ENCODE data around the gene SLC10A1. TPM values are rescaled to one million over a fixed set of nuclear protein-coding genes. Genes with fewer than 3 reads are reported as not detected.
A peak's percentile ranks its signal among the peaks of the same experiment; 100 is the strongest.

SLC10A1 gene
- total RNA-seq, 1 donor from 2014 or later, result 0.86 TPM

- peak; percentile 68 for DNase-seq (ENCODE audit: low spot score)
These were observed 12.1 kb upstream of the SLC10A1 start for GRCh38 chr14:69808919-69809808.

GRCh38 chr14:69807192-69807591, 10.2 kb upstream of the SLC10A1 start:
- DNase-seq (ENCODE audit: low spot score), result no peak

GRCh38 chr14:69804902-69805301, 7.9 kb upstream of the SLC10A1 start:
- DNase-seq (ENCODE audit: low spot score), result no peak

GRCh38 chr14:69803753-69804152, 6.7 kb upstream of the SLC10A1 start:
- DNase-seq (ENCODE audit: low spot score), result no peak

- no peak for DNase-seq (ENCODE audit: low spot score)
These were observed 1.3 kb upstream of the SLC10A1 start for GRCh38 chr14:69798339-69798735.

- DNase-seq (ENCODE audit: low spot score), result peak; percentile 23
These were observed 715 bp upstream of the SLC10A1 start for GRCh38 chr14:69797573-69798338.

- no peak for DNase-seq (ENCODE audit: low spot score)
These were observed 1.4 kb downstream of the SLC10A1 start for GRCh38 chr14:69795691-69796090.

- DNase-seq (ENCODE audit: low spot score), result no peak
These were observed 2.2 kb downstream of the SLC10A1 start for GRCh38 chr14:69794791-69795190.

GRCh38 chr14:69792887-69793421, 4.1 kb downstream of the SLC10A1 start:
- DNase-seq (ENCODE audit: low spot score), result no peak

- no peak for DNase-seq (ENCODE audit: low spot score)
These were observed 7.9 kb downstream of the SLC10A1 start for GRCh38 chr14:69789118-69789640.

GRCh38 chr14:69786603-69787002, 10.4 kb downstream of the SLC10A1 start:
- peak; percentile 6 for DNase-seq (ENCODE audit: low spot score)

- no peak for DNase-seq (ENCODE audit: low spot score)
These were observed 12.1 kb downstream of the SLC10A1 start for GRCh38 chr14:69784942-69785341.

- DNase-seq (ENCODE audit: low spot score), result no peak
These were observed 16.1 kb downstream of the SLC10A1 start for GRCh38 chr14:69780952-69781351.

GRCh38 chr14:69780092-69780491, 16.9 kb downstream of the SLC10A1 start:
- DNase-seq (ENCODE audit: low spot score), result no peak

- no peak for DNase-seq (ENCODE audit: low spot score)
These were observed 18.0 kb downstream of the SLC10A1 start for GRCh38 chr14:69779088-69779487.

GRCh38 chr14:69776875-69777453, 20.1 kb downstream of the SLC10A1 start:
- no peak for DNase-seq (ENCODE audit: low spot score)

- DNase-seq (ENCODE audit: low spot score), result no peak
These were observed 22.0 kb downstream of the SLC10A1 start for GRCh38 chr14:69775012-69775411.

GRCh38 chr14:69773571-69774276, 23.3 kb downstream of the SLC10A1 start:
- no peak for DNase-seq (ENCODE audit: low spot score)

- no peak for DNase-seq (ENCODE audit: low spot score)
These were observed 24.7 kb downstream of the SLC10A1 start for GRCh38 chr14:69772082-69773017.

- DNase-seq (ENCODE audit: low spot score), result no peak
These were observed 25.9 kb downstream of the SLC10A1 start for GRCh38 chr14:69771136-69771535.

All from mucosa of gallbladder (tissue), 1 donor.